SK-N-SH (cell line): Measurements from ENCODE around the gene SPIC. TPM values are rescaled to one million over a fixed set of nuclear protein-coding genes. Genes with fewer than 3 reads are reported as not detected.

Experiments used
- CTCF ChIA-PET: fragments of 300-600, 350-600 bp; formaldehyde crosslinking; extraction: SDS; loops from one replicate; lab custom pipeline; 2021; lab: Yijun Ruan, JAX
- POLR2A ChIA-PET: fragments of 350-600 bp; sonication (Branson Sonifier 250); formaldehyde crosslinking; extraction: SDS; loops from one replicate; lab custom pipeline; 2020; ENCODE audit warnings: antibody characterized with exemption, inconsistent platforms; lab: Yijun Ruan, JAX
- DNase-seq: peaks from one replicate; pipeline ENCODE4 v3.0.0; 2012
- H2AFZ ChIP-seq: fragments of 200-600 bp; sonication (generic); 2 replicates; pipeline ENCODE4 v1.8.1; 2016; ENCODE audit warnings: antibody characterized with exemption, mild to moderate bottlenecking, low read depth
- H3F3A ChIP-seq: fragments of 200-600 bp; sonication (generic); replicated peaks from 2 replicates; pipeline ENCODE3; 2016; ENCODE audit warnings: antibody characterized with exemption, mild to moderate bottlenecking; ENCODE audit not compliant: insufficient read depth
- H3K27ac ChIP-seq, 2 experiments: fragments of 200-500 bp in 1 of 2; fragments of 200-600 bp in 1 of 2; sonication (Bioruptor generic) in 1 of 2; sonication (generic), shearing (Covaris generic) in 1 of 2; 2 replicates each; pipeline versions ENCODE4 v1.5.1 to v1.6.1; 2014 to 2016; ENCODE audit warnings: low read depth in 2 of 2, inconsistent platforms in 1 of 2, low read length in 1 of 2, mild to moderate bottlenecking in 1 of 2, mixed read lengths in 1 of 2
- H3K27me3 ChIP-seq: fragments of 200-600 bp; sonication (generic), shearing (Covaris generic); 2 replicates; pipeline ENCODE4 v1.6.1; 2016; ENCODE audit warnings: mixed run types; ENCODE audit not compliant: insufficient read depth
- H3K36me3 ChIP-seq, 2 experiments: fragments of 200-500 bp in 1 of 2; fragments of 200-600 bp in 1 of 2; sonication (Bioruptor generic) in 1 of 2; sonication (generic) in 1 of 2; replicated peaks in 1 of 2; 2 replicates each; pipeline versions ENCODE3 to v1.5.1; 2014 to 2016; ENCODE audit warnings: low read length in 1 of 2, mild to moderate bottlenecking in 1 of 2; ENCODE audit not compliant: insufficient read depth in 2 of 2, control insufficient read depth in 1 of 2
- H3K4me1 ChIP-seq, 2 experiments: fragments of 200-500 bp in 1 of 2; fragments of 200-600 bp in 1 of 2; sonication (Bioruptor generic) in 1 of 2; sonication (generic), shearing (Covaris generic) in 1 of 2; 2 replicates each; pipeline versions ENCODE4 v1.5.1 to v1.6.1; 2014 to 2016; ENCODE audit warnings: low read depth in 1 of 2, low read length in 1 of 2, mixed run types in 1 of 2; ENCODE audit not compliant: insufficient read depth in 2 of 2, control insufficient read depth in 1 of 2
- H3K4me2 ChIP-seq: fragments of 200-600 bp; sonication (generic), shearing (Covaris generic); 2 replicates; pipeline ENCODE4 v1.6.1; 2017; ENCODE audit warnings: mixed run types
- H3K4me3 ChIP-seq, 2 experiments: fragments of 200-500 bp in 1 of 2; fragments of 200-600 bp in 1 of 2; sonication (Bioruptor generic) in 1 of 2; sonication (generic), shearing (Covaris generic) in 1 of 2; 2 replicates each; pipeline versions ENCODE4 v1.5.1 to v1.8.1; 2014 to 2016; ENCODE audit warnings: low read depth in 2 of 2, inconsistent platforms in 1 of 2, low read length in 1 of 2, mild to moderate bottlenecking in 1 of 2, mixed read lengths in 1 of 2, moderate library complexity in 1 of 2
- H3K79me2 ChIP-seq: fragments of 200-600 bp; sonication (generic); 2 replicates; pipeline ENCODE4 v1.8.1; 2017; ENCODE audit warnings: mild to moderate bottlenecking; ENCODE audit not compliant: insufficient read depth
- H3K9ac ChIP-seq: fragments of 200-600 bp; sonication (generic); 2 replicates; pipeline ENCODE4 v1.6.1; 2017; ENCODE audit warnings: mixed run types
- H3K9me2 ChIP-seq: fragments of 200-600 bp; sonication (generic); 2 replicates; pipeline ENCODE4 v1.6.1; 2017; ENCODE audit warnings: mixed run types
- H3K9me3 ChIP-seq: fragments of 200-600 bp; sonication (generic); 2 replicates; pipeline ENCODE4 v1.6.1; 2017; ENCODE audit warnings: mixed run types, mild to moderate bottlenecking, moderate library complexity
- H4K20me1 ChIP-seq: fragments of 200-600 bp; sonication (generic); 2 replicates; pipeline ENCODE4 v1.6.1; 2017; ENCODE audit warnings: mild to moderate bottlenecking, mixed run types; ENCODE audit not compliant: insufficient read depth
- CHD2 ChIP-seq: fragments of 150-350 bp; IDR thresholded peaks from 2 replicates; pipeline ENCODE4 v1.6.1; 2018; ENCODE audit warnings: low read length; ENCODE audit not compliant: partially characterized antibody
- ELF1 ChIP-seq: IDR thresholded peaks from 2 replicates; pipeline ENCODE4 v1.4.0; 2012
- EP300 ChIP-seq, 2 experiments: IDR thresholded peaks; 2 replicates each; pipeline versions ENCODE4 v1.4.0 to v1.6.1; 2012; ENCODE audit warnings: borderline replicate concordance in 1 of 2, low read depth in 1 of 2, low read length in 1 of 2
- EZH2phosphoT487 ChIP-seq: fragments of 200-600 bp; sonication (generic); IDR thresholded peaks from 2 replicates; pipeline ENCODE4 v1.6.1; 2017; ENCODE audit warnings: low read depth, mixed run types, mild to moderate bottlenecking, antibody characterized with exemption, moderate library complexity, borderline replicate concordance
- FOSL2 ChIP-seq: IDR thresholded peaks from 2 replicates; pipeline ENCODE4 v1.4.0; 2012; ENCODE audit warnings: low read depth, mild to moderate bottlenecking, moderate library complexity, borderline replicate concordance
- FOXJ3 ChIP-seq: sonication (generic); formaldehyde crosslinking; IDR thresholded peaks from 2 replicates; pipeline ENCODE4 v1.5.1; 2020; ENCODE audit warnings: mild to moderate bottlenecking, missing genetic modification reagents
- GABPA ChIP-seq: IDR thresholded peaks from 2 replicates; pipeline ENCODE4 v1.4.0; 2012; ENCODE audit warnings: low read depth, mild to moderate bottlenecking
- GATA2 ChIP-seq: sonication (generic); formaldehyde crosslinking; IDR thresholded peaks from 2 replicates; pipeline ENCODE4 v1.5.0; 2020; ENCODE audit warnings: mild to moderate bottlenecking, missing genetic modification reagents
- JUND ChIP-seq: IDR thresholded peaks from 2 replicates; pipeline ENCODE4 v1.4.0; 2012
- MEF2A ChIP-seq: IDR thresholded peaks from 2 replicates; pipeline ENCODE4 v1.4.0; 2012; ENCODE audit warnings: low read depth, borderline replicate concordance
- NFIC ChIP-seq: IDR thresholded peaks from 2 replicates; pipeline ENCODE4 v1.4.0; 2012; ENCODE audit warnings: borderline replicate concordance
- NRF1 ChIP-seq: IDR thresholded peaks from 2 replicates; pipeline ENCODE4 v1.6.1; 2012; ENCODE audit warnings: low read depth, mild to moderate bottlenecking, low read length
- POLR2AphosphoS5 ChIP-seq: IDR thresholded peaks from 2 replicates; pipeline ENCODE4 v1.6.1; 2012; ENCODE audit warnings: low read depth, low read length
- RAD21 ChIP-seq: IDR thresholded peaks from 2 replicates; pipeline ENCODE4 v1.6.1; 2012; ENCODE audit warnings: mild to moderate bottlenecking, low read length
- RFX5 ChIP-seq: IDR thresholded peaks from 2 replicates; pipeline ENCODE4 v1.6.1; 2012; ENCODE audit warnings: mild to moderate bottlenecking, improper control_type of control experiment, low read length
- RXRA ChIP-seq: IDR thresholded peaks from 2 replicates; pipeline ENCODE4 v1.4.0; 2012; ENCODE audit warnings: low read depth, mild to moderate bottlenecking, borderline replicate concordance
- TAF1 ChIP-seq: IDR thresholded peaks from 2 replicates; pipeline ENCODE4 v1.6.1; 2012; ENCODE audit warnings: low read depth, mild to moderate bottlenecking, low read length, moderate library complexity, borderline replicate concordance
- YY1 ChIP-seq: IDR thresholded peaks from 2 replicates; pipeline ENCODE4 v1.4.0; 2012; ENCODE audit warnings: low read depth, mild to moderate bottlenecking
- WGBS: methylation state at CpG from one replicate; pipeline ENCODE4 v1.1.6; 2017; ENCODE audit warnings: low lambda C conversion rate; 5-methylcytosine and 5-hydroxymethylcytosine counted together
- polyA plus RNA-seq, 3 experiments: library from polyadenylated mRNA; depleted of rRNA; stranded (reverse); fragments of >200 nt; gene quantifications; 2 replicates each; pipeline ENCODE4 v1.2.3, GENCODE V29; 2012
- TF ChIP-seq, protein P1 (sequence below): fragments of 200-600 bp; sonication (generic); IDR thresholded peaks from 2 replicates; pipeline ENCODE4 v1.6.1; 2017; ENCODE audit warnings: antibody characterized with exemption, mild to moderate bottlenecking, moderate library complexity
- TF ChIP-seq, protein P2 (sequence below): IDR thresholded peaks from 2 replicates; pipeline ENCODE4 v1.6.1; 2012; ENCODE audit warnings: mild to moderate bottlenecking, low read depth, low read length, moderate library complexity

The SPIC gene
- polyA plus RNA-seq, 1 of the 3 experiments (the other 2 are of a cell fraction) = not detected

DNA sequence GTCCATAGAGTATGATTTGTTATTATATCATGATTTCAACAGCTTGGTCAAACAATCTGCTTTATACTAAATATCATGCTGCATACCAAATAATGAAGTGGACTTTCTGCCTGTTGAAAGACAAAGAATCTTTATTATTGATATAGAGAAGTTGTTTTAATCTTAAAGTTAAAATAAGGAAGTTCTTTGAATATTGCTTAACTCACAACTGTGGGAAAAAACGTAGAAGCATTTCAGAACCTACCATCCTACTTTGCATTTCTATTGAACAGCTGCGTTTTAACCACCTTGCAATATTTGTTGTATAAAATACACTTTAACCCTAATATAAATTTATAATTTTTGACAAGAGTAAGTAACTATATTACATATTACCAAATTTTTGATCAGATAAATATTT is 44.7 kb upstream of the SPIC start:
- CTCF ChIA-PET = interaction anchor here (0.8 to 1.2 kb wide), 2 partner anchors 9 to 216 kb away, joined by 3 read pairs; no protein-coding TSS in a partner anchor
- no peaks in the 10 kb centered on the region for H3K36me3 ChIP-seq
- no peaks in the 10 kb centered on the region for H3K79me2 ChIP-seq
- no peaks in the 10 kb centered on the region for H3K4me1 ChIP-seq
- no peak overlapping the region for H3K4me3 ChIP-seq
- POLR2A ChIA-PET = no interaction called here
- H3K4me2 ChIP-seq = no peak overlapping the region
- H4K20me1 ChIP-seq = no peaks in the 10 kb centered on the region
- DNase-seq = no peak
- no peaks in the 10 kb centered on the region; the same call in 1 of the 2 replicates for H3K27me3 ChIP-seq
- TF ChIP-seq RAD21 = no peak
- TF ChIP-seq NRF1 = no peak
- TF ChIP-seq MEF2A = no peak
- TF ChIP-seq, protein P1, sequence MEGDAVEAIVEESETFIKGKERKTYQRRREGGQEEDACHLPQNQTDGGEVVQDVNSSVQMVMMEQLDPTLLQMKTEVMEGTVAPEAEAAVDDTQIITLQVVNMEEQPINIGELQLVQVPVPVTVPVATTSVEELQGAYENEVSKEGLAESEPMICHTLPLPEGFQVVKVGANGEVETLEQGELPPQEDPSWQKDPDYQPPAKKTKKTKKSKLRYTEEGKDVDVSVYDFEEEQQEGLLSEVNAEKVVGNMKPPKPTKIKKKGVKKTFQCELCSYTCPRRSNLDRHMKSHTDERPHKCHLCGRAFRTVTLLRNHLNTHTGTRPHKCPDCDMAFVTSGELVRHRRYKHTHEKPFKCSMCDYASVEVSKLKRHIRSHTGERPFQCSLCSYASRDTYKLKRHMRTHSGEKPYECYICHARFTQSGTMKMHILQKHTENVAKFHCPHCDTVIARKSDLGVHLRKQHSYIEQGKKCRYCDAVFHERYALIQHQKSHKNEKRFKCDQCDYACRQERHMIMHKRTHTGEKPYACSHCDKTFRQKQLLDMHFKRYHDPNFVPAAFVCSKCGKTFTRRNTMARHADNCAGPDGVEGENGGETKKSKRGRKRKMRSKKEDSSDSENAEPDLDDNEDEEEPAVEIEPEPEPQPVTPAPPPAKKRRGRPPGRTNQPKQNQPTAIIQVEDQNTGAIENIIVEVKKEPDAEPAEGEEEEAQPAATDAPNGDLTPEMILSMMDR = no peak
- no peak for TF ChIP-seq FOSL2
- TF ChIP-seq ELF1 = no peak
- no peak for TF ChIP-seq RFX5
- TF ChIP-seq TAF1 = no peak
- TF ChIP-seq RXRA = no peak
- no peak for TF ChIP-seq FOXJ3 (CRISPR knock-in tag)
- no peak for TF ChIP-seq POLR2AphosphoS5
- no peak for TF ChIP-seq JUND
- TF ChIP-seq EP300 (IDR thresholded peaks at IDR 0.05; ENCODE audit: borderline replicate concordance in 1 of 2, low read depth in 1 of 2, low read length in 1 of 2) = no peak
- no peak for TF ChIP-seq EZH2phosphoT487
- TF ChIP-seq NFIC = no peak
- TF ChIP-seq CHD2 = no peak
- no peak for TF ChIP-seq YY1
- H3K9me3 ChIP-seq = no peaks in the 10 kb centered on the region
- no peaks in the 10 kb centered on the region for H3K9me2 ChIP-seq
- no peak overlapping the region for H3K9ac ChIP-seq
- 28% methylated on average over 2 of the region's 2 CpGs for WGBS
- no peaks in the 10 kb centered on the region for H3F3A ChIP-seq
- no peak overlapping the region for H3K27ac ChIP-seq
- no peak overlapping the region for H2AFZ ChIP-seq

DNA sequence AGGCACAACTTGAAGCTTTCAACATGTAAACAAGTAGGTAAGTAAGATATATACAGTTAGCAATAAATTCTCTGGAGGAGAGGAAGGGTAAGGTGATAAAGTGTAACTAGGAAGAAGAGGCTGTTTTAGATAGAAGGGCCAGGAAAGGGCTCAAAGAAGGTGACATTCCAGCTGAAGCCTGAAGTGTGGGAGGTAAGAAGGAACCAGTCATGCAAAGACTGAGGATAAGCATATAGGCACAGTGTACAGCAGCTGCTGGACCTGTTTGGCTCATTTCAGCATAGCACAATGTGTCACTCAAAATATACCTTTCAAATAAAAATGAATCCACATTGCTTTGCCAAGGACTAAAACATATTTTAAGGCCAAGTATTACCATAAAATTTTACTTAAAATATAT is 39.0 kb upstream of the SPIC start:
- H3K9ac ChIP-seq = no peak overlapping the region
- no peaks in the 10 kb centered on the region for H3F3A ChIP-seq
- no peaks in the 10 kb centered on the region for H3K36me3 ChIP-seq
- no peak overlapping the region for H3K27ac ChIP-seq
- H3K4me2 ChIP-seq = no peak overlapping the region
- peaks cover 4% of the 10 kb centered on the region; the same call in 1 of the 2 replicates for H3K27me3 ChIP-seq
- no peak overlapping the region for H2AFZ ChIP-seq
- no peaks in the 10 kb centered on the region for H3K4me1 ChIP-seq
- no peak overlapping the region for H3K4me3 ChIP-seq
- no peaks in the 10 kb centered on the region for H3K9me3 ChIP-seq
- no peak for DNase-seq
- H4K20me1 ChIP-seq = no peaks in the 10 kb centered on the region
- ChIA-PET POLR2A (no interaction called here), CTCF (no interaction called here)
- H3K9me2 ChIP-seq = no peaks in the 10 kb centered on the region
- H3K79me2 ChIP-seq = no peaks in the 10 kb centered on the region
- no peak for TF ChIP-seq GATA2
- no peak for TF ChIP-seq NFIC
- TF ChIP-seq MEF2A = no peak
- no peak for TF ChIP-seq POLR2AphosphoS5
- TF ChIP-seq, protein P2, sequence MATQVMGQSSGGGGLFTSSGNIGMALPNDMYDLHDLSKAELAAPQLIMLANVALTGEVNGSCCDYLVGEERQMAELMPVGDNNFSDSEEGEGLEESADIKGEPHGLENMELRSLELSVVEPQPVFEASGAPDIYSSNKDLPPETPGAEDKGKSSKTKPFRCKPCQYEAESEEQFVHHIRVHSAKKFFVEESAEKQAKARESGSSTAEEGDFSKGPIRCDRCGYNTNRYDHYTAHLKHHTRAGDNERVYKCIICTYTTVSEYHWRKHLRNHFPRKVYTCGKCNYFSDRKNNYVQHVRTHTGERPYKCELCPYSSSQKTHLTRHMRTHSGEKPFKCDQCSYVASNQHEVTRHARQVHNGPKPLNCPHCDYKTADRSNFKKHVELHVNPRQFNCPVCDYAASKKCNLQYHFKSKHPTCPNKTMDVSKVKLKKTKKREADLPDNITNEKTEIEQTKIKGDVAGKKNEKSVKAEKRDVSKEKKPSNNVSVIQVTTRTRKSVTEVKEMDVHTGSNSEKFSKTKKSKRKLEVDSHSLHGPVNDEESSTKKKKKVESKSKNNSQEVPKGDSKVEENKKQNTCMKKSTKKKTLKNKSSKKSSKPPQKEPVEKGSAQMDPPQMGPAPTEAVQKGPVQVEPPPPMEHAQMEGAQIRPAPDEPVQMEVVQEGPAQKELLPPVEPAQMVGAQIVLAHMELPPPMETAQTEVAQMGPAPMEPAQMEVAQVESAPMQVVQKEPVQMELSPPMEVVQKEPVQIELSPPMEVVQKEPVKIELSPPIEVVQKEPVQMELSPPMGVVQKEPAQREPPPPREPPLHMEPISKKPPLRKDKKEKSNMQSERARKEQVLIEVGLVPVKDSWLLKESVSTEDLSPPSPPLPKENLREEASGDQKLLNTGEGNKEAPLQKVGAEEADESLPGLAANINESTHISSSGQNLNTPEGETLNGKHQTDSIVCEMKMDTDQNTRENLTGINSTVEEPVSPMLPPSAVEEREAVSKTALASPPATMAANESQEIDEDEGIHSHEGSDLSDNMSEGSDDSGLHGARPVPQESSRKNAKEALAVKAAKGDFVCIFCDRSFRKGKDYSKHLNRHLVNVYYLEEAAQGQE = no peak
- no peak for TF ChIP-seq GABPA
- no peak for TF ChIP-seq RAD21
- TF ChIP-seq TAF1 = no peak
- no peak for TF ChIP-seq FOSL2
- TF ChIP-seq CHD2 = no peak
